NB4 (cell line): Measurements from ENCODE around the gene BMP4.

Experiments used
- DNase-seq: peaks from one replicate; pipeline ENCODE4 v3.0.0; 2010; ENCODE audit warnings: low read depth
- H3K4me3 ChIP-seq: one replicate; pipeline ENCODE4 v1.5.1; 2011; ENCODE audit warnings: mild to moderate bottlenecking, low read depth, low read length, moderate library complexity
- CTCF ChIP-seq: IDR thresholded peaks from one replicate; pipeline ENCODE4 v1.5.1; 2012; ENCODE audit warnings: low read depth, low read length
- MYC ChIP-seq: IDR thresholded peaks from 2 replicates; pipeline ENCODE4 v1.6.1; 2011; ENCODE audit warnings: low read depth, low read length
- POLR2A ChIP-seq: IDR thresholded peaks from 2 replicates; pipeline ENCODE4 v1.6.1; 2011; ENCODE audit warnings: mild to moderate bottlenecking; ENCODE audit not compliant: insufficient read length; ENCODE audit errors: extremely low read depth
- TF ChIP-seq, protein P1 (sequence below): IDR thresholded peaks from 2 replicates; pipeline ENCODE4 v1.6.1; 2011; ENCODE audit warnings: low read depth, low read length

BMP4 gene

GRCh38 chr14:53956427-53957201, at the start of gene BMP4:
Gene BMP4, minus strand, starts transcription at chr14:53956825. Its CDS starts 4,603 bp downstream, at chr14:53952222.
- no peak within 1 kb of the TSS for H3K4me3 ChIP-seq
- TF ChIP-seq CTCF (no peak), MYC (no peak), POLR2A (no peak)
- TF ChIP-seq, protein P1, sequence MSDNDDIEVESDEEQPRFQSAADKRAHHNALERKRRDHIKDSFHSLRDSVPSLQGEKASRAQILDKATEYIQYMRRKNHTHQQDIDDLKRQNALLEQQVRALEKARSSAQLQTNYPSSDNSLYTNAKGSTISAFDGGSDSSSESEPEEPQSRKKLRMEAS = no peak
- no peak for DNase-seq

DNA sequence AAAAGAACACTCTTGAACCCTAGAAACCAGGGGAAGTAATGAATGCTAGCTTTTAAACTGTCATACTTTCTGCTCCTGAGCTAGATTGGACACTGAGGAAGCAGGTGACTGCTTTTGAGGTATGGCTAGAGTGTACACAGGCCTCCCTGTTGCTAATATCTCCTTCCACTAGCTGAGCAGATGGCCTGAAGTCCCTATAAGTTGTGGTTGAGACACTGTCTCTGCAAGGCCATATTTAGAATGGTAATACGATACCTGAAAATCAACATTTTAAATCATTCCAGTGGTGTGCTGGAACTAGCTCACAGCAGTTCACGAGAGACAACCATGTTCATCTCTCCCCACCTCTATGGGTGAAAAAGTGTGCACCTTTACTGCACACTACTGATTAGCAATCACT, 46.4 kb upstream of the BMP4 start:
- TF ChIP-seq, protein P1 = no peak
- TF ChIP-seq POLR2A (no peak), MYC (no peak), CTCF (no peak)
- no peak overlapping the region for H3K4me3 ChIP-seq
- no peak for DNase-seq

DNA sequence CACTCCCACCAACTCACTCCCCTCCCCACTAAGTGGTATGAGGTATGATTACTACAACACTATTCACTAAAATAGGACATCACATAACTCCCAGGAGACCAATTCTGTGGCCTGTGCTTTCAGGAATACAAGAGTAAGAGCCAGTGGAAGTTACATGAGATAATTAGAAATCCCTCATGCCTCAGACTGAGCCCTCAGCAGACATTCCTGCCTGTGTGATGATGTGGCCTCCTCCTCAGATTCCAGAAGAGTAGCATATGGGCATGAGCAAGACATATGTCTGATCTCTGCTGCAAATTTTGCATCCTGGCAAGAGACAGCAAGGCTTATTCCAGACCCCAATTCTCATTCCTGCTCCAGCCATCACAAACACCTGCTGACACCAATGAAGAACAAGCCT, 46.0 kb upstream of the BMP4 start:
- TF ChIP-seq POLR2A (no peak), MYC (no peak), CTCF (no peak)
- TF ChIP-seq, protein P1 = no peak
- DNase-seq = no peak
- H3K4me3 ChIP-seq = no peak overlapping the region

DNA sequence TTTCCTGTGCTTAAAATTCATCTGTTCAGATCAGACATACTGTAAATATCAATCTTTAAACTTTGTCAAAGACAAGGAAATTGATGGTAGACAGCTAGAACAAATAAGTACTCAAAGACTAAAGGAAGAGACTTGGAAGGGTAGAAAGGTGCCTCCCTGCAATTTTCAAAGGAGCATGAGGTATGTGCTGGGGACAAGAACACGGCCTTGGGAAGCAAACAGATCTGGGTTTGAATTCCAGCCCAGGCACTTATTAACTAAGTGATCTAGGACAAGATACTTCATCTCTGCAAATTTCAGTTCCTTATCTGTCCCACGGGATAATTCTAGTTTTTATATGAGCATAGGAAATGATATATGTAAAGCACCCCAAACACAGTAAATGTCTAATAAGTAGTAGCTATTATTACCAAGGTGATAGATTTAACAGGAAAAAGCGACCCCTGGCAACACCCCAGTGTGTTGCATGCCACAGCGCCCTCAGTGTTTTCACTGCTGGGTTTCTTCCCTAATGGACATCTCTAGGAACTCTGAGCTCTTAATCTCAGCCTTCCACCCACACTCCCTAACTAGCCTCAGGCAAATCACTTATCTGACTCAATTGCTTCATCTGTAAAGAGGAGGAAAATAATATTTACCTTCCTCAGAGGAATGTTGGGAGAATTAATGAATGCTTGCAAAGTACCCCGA, 44.7 kb upstream of the BMP4 start:
- TF ChIP-seq CTCF (no peak), MYC (no peak), POLR2A (no peak)
- TF ChIP-seq, protein P1 = no peak
- DNase-seq = no peak

GRCh38 chr14:54000341-54000811, 43.8 kb upstream of the BMP4 start:
- TF ChIP-seq CTCF = no peak
- no peak for TF ChIP-seq MYC
- no peak for TF ChIP-seq POLR2A
- TF ChIP-seq, protein P1 = no peak

More for the DNA sequence above, 44.7 kb upstream of the BMP4 start:
- H3K4me3 ChIP-seq = no peak overlapping the region

More at GRCh38 chr14:54000341-54000811, 43.8 kb upstream of the BMP4 start:
- DNase-seq = no peak
- H3K4me3 ChIP-seq = no peak overlapping the region
